GM19468 (cell line): Measurements from ENCODE around the gene PGRMC2.
"Not testable (repeated sequence)": the region's sequence is repeated elsewhere in the genome, so short reads cannot be mapped to it uniquely, and the experiment has no call there.

Experiments used
- ATAC-seq: cut with Tn5 transposase; IDR thresholded peaks from one replicate; pipeline ENCODE4 v1.9.1; 2021; ENCODE audit warnings: mild to moderate bottlenecking, moderate library complexity, moderate number of reproducible peaks; ENCODE audit not compliant: unreplicated experiment; ENCODE audit errors: extremely low read depth

PGRMC2 gene

GRCh38 chr4:128277856-128278255, 9.8 kb downstream of the PGRMC2 start:
- no peak for ATAC-seq

GRCh38 chr4:128275346-128275745, 12.3 kb downstream of the PGRMC2 start:
- no peak for ATAC-seq

DNA sequence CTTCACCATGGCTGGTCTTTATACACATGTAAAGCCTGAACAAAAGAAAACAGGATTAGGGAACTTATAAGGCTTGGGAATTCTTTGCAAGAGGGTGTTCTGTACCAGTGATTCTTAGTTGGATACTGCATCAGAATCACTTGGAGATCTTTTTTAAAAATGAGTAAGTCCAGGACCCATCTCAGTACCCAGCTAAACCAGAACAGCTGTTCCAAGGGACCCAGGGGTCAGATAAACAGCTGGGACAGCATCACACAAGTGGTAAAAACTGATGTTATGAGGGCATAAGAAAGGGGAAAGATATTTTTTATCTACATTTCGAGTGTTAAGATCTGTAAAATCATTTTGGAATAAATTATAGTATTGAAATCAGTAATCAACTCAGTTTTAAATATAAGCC, 16.1 kb downstream of the PGRMC2 start:
- no peak for ATAC-seq

DNA sequence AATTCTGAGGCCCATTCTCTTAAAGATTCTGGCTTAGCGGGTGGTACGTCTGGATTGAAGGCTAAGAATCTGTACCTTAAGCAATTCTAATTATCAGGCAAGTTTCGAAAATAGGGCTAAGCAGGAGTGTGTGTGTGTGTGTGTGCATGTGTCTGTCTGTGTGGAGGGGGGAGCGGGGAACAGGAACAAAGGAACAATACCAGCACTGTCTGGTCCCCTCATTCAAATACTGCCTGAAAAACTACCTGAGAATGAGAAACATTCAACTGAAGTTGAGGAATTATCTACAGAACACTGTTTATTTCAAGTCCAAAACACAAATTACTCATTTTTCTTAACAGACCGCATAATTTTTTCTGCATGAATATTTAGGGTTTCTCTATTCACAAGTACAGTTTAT, 18.6 kb downstream of the PGRMC2 start:
- no peak for ATAC-seq

DNA sequence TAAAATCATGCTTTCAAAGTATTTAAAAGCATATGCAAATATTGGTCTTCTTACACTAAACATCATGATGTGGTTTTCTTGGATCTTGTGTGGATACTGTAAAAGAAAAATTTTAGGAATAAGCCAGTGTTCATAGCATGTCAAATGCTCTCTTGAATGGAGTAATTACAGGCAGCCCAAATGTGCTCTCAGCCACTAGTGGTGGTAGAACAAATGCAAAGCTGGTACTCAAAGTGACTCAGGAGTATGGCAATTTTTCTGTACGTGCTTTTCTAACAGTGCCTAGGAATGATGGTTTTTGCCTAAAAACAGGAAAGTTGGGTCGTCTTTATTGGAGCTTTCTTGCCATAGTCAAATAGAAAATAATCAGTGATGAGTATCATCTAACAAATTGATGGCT, 19.9 kb downstream of the PGRMC2 start:
- no peak for ATAC-seq

GRCh38 chr4:128267171-128267570, 20.4 kb downstream of the PGRMC2 start:
- not testable (repeated sequence) for ATAC-seq

GRCh38 chr4:128265550-128265949, 22.1 kb downstream of the PGRMC2 start:
- not testable (repeated sequence) for ATAC-seq

DNA sequence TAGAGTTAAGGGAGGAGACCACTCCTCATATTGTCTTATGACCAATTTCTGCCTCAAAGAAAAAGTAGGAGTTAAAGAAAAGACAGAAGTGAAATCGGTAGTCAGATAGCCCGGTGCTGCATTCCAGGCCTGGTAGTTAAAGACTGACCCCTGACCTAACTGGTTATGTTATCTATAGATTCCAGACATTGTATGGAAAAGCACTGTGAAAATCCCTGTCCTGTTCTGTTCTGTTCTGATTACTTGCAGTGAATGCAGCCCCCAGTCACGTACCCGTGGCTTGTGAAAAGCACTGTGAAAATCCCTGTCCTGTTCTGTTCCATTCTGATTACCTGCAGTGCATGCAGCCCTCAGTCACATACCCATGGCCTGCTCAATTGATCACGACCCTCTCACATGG, 27.7 kb downstream of the PGRMC2 start:
- not testable (repeated sequence) for ATAC-seq

DNA sequence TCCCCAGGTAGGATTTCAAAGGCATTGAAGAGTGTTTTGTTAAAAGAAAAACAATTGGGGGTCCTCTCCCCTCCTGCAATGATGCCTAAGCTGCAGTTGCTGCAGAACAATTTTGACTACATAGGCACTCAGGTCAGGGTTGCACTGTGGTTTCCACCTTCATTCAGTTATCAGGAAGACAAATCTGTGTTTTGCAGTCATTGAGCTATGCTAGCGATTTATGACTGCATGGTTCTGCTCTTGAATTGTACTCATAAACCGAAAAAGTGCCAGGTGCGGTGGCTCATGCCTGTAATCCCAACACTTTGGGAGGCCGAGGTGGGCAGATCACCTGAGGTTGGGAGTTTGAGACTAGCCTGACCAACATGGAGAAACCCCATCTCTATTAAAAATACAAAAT, 29.4 kb downstream of the PGRMC2 start:
- not testable (repeated sequence) for ATAC-seq

DNA sequence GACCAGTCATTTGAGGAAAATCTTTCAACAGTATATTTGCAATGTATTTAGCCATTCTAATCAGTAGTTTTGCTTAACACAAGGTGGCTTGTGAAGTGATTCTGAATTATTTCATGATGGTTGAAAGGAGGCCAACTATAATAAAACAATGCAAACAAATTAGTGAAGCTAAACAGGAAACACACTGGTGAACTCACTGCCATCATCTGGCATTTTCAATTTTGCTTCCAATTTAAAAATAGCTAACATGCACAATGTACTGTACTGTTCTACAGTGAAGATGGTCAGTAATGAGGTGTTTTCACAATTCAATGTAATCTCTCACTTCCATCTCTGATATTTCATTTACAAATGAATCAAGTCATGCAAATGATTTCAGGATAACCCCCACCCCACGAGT, 31.1 kb downstream of the PGRMC2 start:
- no peak for ATAC-seq

DNA sequence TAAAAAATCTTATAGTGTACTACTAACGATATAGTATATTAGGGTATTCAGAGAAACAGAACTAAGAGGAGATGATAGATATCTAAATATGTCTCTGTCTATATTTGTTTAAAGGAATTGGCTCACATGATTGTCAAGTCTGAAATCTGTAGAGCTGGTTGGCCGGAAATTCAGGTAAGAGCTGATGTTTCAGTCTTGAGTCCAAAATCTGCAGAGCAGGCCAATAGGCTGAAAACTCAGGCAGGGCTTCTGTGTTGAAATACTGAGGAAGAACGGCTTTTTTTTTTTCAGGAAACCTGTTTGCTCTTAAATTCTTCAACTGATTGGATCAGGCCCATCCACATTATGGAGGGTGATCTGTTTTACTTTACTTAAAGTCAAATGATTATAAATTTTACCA, 31.7 kb downstream of the PGRMC2 start:
- no peak for ATAC-seq

- ATAC-seq = no peak
Observed at GRCh38 chr4:128249787-128250668, 37.6 kb downstream of the PGRMC2 start.

- no peak for ATAC-seq
Observed at GRCh38 chr4:128247906-128248305, 39.7 kb downstream of the PGRMC2 start.

DNA sequence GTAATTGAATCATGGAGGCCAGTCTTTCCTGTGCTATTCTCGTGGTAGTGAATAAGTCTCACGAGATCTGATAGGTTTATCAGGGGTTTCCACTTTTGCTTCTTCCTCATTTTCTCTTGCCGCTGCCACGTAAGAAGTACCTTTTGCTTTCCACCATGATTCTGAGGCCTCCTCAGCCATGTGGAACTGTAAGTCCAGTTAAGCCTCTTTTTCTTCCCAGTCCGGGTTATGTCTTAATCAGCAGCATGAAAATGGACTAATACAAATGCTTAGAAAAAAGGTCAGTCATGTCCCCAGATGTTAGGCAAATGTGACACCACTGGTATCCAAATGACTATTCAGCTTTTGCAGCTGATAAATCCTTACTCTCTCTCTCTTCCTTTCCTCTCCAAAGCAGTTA, 42.2 kb downstream of the PGRMC2 start:
- not testable (repeated sequence) for ATAC-seq

GRCh38 chr4:128244379-128244778, 43.2 kb downstream of the PGRMC2 start:
- ATAC-seq = no peak

DNA sequence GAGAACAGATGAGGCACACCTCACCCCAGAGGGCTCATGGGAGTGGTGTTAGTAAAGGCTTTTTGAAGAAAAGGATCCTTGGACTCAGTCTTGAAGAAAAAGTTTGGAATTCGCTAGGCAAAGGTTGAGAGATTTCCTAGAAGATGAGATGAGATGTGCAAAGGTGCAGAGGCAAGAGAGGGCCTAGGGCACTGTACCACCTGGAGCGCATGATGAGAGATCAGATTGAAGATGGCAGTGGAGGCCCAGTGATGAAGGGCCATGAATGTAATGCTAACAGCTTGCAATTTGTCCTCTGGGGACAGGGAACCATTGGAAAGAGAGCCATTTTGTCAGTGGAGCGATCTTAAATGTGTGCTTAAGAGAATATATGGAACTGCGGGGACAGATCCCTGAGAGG, 45.0 kb downstream of the PGRMC2 start:
- no peak for ATAC-seq

DNA sequence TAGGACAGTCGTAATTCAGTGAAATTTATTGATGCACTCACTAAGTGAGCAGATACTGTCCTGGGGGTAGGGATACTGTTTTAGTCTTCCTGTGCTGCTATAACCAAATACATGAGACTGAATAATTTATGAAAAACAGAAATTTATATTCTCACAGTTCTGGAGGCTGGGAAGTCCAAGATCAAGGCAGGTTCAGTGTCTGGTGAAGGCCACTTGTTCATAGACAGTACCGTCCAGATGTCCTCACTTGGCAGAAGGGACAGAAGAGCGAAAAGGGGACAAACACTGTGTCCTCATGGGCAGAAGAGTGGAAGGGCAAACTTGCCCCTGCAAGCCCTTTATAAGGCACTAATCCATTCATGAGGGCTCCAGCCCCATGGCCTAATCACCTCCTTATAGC, 45.6 kb downstream of the PGRMC2 start:
- ATAC-seq = no peak

DNA sequence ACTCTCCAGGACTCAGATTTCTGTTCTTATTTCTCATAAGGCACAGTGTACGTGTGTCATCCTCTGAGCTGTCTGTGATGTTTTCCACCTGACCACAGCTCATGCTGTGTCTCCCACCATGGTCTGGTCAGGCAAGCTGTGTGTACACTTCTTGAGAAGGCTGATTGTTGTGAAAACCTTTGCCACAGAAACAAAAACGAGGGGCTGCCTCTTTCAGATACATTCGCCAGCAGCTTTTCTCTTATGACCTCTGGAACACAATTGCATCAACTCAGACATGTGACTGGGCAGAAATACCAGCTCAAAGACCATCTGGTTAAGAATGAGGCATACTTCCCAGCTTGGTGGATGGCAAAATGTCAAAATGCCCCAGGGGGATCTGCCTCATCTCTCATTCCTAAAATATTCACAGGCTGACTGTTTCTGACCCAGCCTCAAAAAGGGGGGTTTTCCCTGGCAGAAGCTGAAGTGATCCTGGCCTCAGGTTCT, 46.1 kb downstream of the PGRMC2 start:
- no peak for ATAC-seq

DNA sequence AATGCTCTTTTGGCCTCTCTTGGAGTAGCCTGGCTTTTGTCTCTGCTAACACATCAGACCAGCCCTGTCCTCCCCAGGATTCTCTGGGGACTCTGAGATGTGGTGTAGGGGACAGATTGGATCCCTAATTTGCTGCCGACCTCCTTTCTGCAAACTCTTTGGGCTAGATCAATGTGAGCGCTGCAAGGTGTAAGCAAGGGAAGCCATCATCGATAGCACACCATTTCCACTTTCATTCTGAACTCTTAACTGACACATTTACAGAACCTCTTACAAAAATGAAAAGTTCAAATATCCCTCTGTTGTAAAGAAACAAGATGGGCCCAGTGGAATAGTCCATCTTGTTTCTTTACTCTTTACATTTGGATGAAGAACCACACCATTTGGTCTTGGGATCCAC, 46.6 kb downstream of the PGRMC2 start:
- ATAC-seq = no peak

GRCh38 chr4:128234836-128235235, 52.8 kb downstream of the PGRMC2 start:
- ATAC-seq = no peak

DNA sequence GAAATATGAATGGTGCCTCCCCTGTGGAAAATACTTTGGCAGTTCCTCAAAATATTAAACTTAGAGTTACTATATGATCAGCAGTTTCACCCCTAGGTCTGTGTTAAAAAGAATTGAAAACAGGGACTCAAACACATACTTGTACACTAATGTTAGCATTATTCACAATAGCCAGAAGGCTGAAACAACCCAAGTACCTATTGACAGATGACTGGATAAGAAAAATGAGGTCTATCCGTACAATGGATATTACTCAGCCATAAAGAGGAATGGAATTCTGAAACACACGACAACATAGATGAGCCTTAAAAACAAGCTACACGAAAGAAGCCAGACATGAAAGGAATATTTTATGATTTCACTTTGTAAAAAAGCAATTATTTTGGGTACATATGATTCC, 54.9 kb downstream of the PGRMC2 start:
- no peak for ATAC-seq
